NB4 (cell line): ENCODE results near the gene ZNF627.

Source experiments
- MYC ChIP-seq: IDR thresholded peaks from 2 replicates; pipeline ENCODE4 v1.6.1; 2011; ENCODE audit warnings: low read depth, low read length
- POLR2A ChIP-seq: IDR thresholded peaks from 2 replicates; pipeline ENCODE4 v1.6.1; 2011; ENCODE audit warnings: mild to moderate bottlenecking; ENCODE audit not compliant: insufficient read length; ENCODE audit errors: extremely low read depth
- TF ChIP-seq, protein P1 (sequence below): IDR thresholded peaks from one replicate; pipeline ENCODE4 v1.5.1; 2012; ENCODE audit warnings: low read depth, low read length
- TF ChIP-seq, protein P2 (sequence below): IDR thresholded peaks from 2 replicates; pipeline ENCODE4 v1.6.1; 2011; ENCODE audit warnings: low read depth, low read length

DNA sequence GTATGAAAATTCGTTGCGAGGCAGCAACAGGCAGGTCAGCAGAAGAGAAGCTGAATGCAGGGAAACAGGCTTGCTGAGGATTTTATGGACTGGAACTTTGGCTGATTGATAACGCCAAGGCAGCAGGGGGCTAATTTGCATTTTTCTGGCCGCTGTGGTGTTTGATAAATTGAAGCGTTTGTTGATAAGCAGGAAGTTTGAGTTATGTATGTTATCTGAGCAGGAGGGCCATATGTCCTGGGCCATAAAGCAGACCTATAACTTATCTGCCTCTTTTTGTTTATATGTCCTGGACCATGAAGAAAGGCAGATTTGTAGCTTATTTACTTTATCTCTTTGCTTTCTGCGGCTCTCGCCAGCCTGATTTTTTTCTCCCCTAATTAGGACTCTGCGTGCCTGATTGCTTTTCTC is 65.9 kb downstream of the ZNF627 start:
- TF ChIP-seq, protein P1, sequence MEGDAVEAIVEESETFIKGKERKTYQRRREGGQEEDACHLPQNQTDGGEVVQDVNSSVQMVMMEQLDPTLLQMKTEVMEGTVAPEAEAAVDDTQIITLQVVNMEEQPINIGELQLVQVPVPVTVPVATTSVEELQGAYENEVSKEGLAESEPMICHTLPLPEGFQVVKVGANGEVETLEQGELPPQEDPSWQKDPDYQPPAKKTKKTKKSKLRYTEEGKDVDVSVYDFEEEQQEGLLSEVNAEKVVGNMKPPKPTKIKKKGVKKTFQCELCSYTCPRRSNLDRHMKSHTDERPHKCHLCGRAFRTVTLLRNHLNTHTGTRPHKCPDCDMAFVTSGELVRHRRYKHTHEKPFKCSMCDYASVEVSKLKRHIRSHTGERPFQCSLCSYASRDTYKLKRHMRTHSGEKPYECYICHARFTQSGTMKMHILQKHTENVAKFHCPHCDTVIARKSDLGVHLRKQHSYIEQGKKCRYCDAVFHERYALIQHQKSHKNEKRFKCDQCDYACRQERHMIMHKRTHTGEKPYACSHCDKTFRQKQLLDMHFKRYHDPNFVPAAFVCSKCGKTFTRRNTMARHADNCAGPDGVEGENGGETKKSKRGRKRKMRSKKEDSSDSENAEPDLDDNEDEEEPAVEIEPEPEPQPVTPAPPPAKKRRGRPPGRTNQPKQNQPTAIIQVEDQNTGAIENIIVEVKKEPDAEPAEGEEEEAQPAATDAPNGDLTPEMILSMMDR, result no peak
- no peak for TF ChIP-seq POLR2A
- TF ChIP-seq, protein P2, sequence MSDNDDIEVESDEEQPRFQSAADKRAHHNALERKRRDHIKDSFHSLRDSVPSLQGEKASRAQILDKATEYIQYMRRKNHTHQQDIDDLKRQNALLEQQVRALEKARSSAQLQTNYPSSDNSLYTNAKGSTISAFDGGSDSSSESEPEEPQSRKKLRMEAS, result no peak
- TF ChIP-seq MYC, result no peak
